GM12878 (cell line): ENCODE results near the gene MPZL1. TPM values are rescaled to one million over a fixed set of nuclear protein-coding genes. Genes with fewer than 3 reads are reported as not detected.

ENCODE experiments used
- polyA plus RNA-seq, 11 experiments: library from polyadenylated mRNA; depleted of rRNA in 4 of 11; unstranded in 6 of 11; stranded (reverse) in 5 of 11; fragments of >200 nt; fragmentation: Nextera tagmentation in 4 of 11; fragmentation: Illumina TruSeq in 1 of 11; extraction: Ambion mirVana in 4 of 11; extraction: Trizol in 1 of 11; gene quantifications; 1 replicate in 1 of 11; 2 replicates in 10 of 11; pipeline versions ENCODE4 v1.2.1 to v1.2.3, GENCODE V29; 2011 to 2016; ENCODE audit warnings: inconsistent platforms in 2 of 11, missing spikeins in 2 of 11, low read depth in 1 of 11
- total RNA-seq, 4 experiments: library from RNA; depleted of rRNA in 3 of 4; stranded (reverse); fragments of >200 nt in 3 of 4; fragmentation: Illumina TruSeq in 1 of 4; extraction: Trizol in 1 of 4; gene quantifications; 2 replicates each; pipeline versions ENCODE4 v1.2.1 to v1.2.3, GENCODE V29; 2013 to 2021

MPZL1 gene
- total and polyA plus RNA-seq, 10 of the 15 experiments (the other 5 are each of a cell fraction or from before 2014, with no cell fraction given), result 9.8 to 60.9 (median 45.9) TPM

Other genes with a start within 250 kb of the MPZL1 start
- gene CD247, start 203.5 kb upstream of the MPZL1 start, total RNA-seq (2014; rRNA removed), result 0.34 and 1.0 TPM in 2 replicates
- 0.23 and 0.54 TPM in 2 replicates for gene CD247, start 203.5 kb upstream of the MPZL1 start, total RNA-seq (2014; rRNA removed; fragmentation: Illumina TruSeq; extraction: Trizol)
- 0.26 and 0.90 TPM in 2 replicates for gene CD247, start 203.5 kb upstream of the MPZL1 start, total RNA-seq (2021)
- 0.77 and 1.0 TPM in 2 replicates for gene CD247, start 203.5 kb upstream of the MPZL1 start, polyA plus RNA-seq (2011; rRNA removed)
- 0.25 and 0.36 TPM in 2 replicates for gene CD247, start 203.5 kb upstream of the MPZL1 start, polyA plus RNA-seq (2014; fragmentation: Illumina TruSeq; extraction: Trizol)
- under 1 TPM; 0.18 to 0.22 TPM for gene CD247, start 203.5 kb upstream of the MPZL1 start, polyA plus RNA-seq (2014; fragmentation: Nextera tagmentation; extraction: Ambion mirVana)
- 0.10 and 0.15 TPM in 2 replicates for gene CD247, start 203.5 kb upstream of the MPZL1 start, polyA plus RNA-seq (2014; rRNA removed)
- gene CD247, start 203.5 kb upstream of the MPZL1 start, polyA plus RNA-seq (2016; fragmentation: Nextera tagmentation; extraction: Ambion mirVana), result under 1 TPM; 0.54 to 0.56 TPM
- gene CREG1, start 168.2 kb upstream of the MPZL1 start, total RNA-seq (2014; rRNA removed), result 20.0 and 22.3 TPM in 2 replicates
- 17.6 and 18.1 TPM in 2 replicates for gene CREG1, start 168.2 kb upstream of the MPZL1 start, total RNA-seq (2014; rRNA removed; fragmentation: Illumina TruSeq; extraction: Trizol)
- 18.8 and 19.1 TPM in 2 replicates for gene CREG1, start 168.2 kb upstream of the MPZL1 start, total RNA-seq (2021)
- gene CREG1, start 168.2 kb upstream of the MPZL1 start, polyA plus RNA-seq (2011; rRNA removed), result 43.8 and 61.7 TPM in 2 replicates
- gene CREG1, start 168.2 kb upstream of the MPZL1 start, polyA plus RNA-seq (2014; fragmentation: Illumina TruSeq; extraction: Trizol), result 21.9 and 25.5 TPM in 2 replicates
- 10 to 100 TPM in 1 of 2 experiments, 1 to 10 TPM in 1; 5.3 to 11.3 TPM for gene CREG1, start 168.2 kb upstream of the MPZL1 start, polyA plus RNA-seq (2014; fragmentation: Nextera tagmentation; extraction: Ambion mirVana)
- 18.0 and 24.2 TPM in 2 replicates for gene CREG1, start 168.2 kb upstream of the MPZL1 start, polyA plus RNA-seq (2014; rRNA removed)
- gene CREG1, start 168.2 kb upstream of the MPZL1 start, polyA plus RNA-seq (2016; fragmentation: Nextera tagmentation; extraction: Ambion mirVana), result 10 to 100 TPM; 33.0 to 34.3 TPM
- gene RCSD1, start 91.8 kb upstream of the MPZL1 start, total RNA-seq (2014; rRNA removed), result 64.2 and 65.7 TPM in 2 replicates
- 73.6 and 76.7 TPM in 2 replicates for gene RCSD1, start 91.8 kb upstream of the MPZL1 start, total RNA-seq (2014; rRNA removed; fragmentation: Illumina TruSeq; extraction: Trizol)
- 77.4 and 78.3 TPM in 2 replicates for gene RCSD1, start 91.8 kb upstream of the MPZL1 start, total RNA-seq (2021)
- gene RCSD1, start 91.8 kb upstream of the MPZL1 start, polyA plus RNA-seq (2011; rRNA removed), result 54.8 and 59.3 TPM in 2 replicates
- 56.8 and 71.5 TPM in 2 replicates for gene RCSD1, start 91.8 kb upstream of the MPZL1 start, polyA plus RNA-seq (2014; fragmentation: Illumina TruSeq; extraction: Trizol)
- 10 to 100 TPM; 11.4 to 18.9 TPM for gene RCSD1, start 91.8 kb upstream of the MPZL1 start, polyA plus RNA-seq (2014; fragmentation: Nextera tagmentation; extraction: Ambion mirVana)
- 69.6 and 71.7 TPM in 2 replicates for gene RCSD1, start 91.8 kb upstream of the MPZL1 start, polyA plus RNA-seq (2014; rRNA removed)
- 10 to 100 TPM; 74.6 to 75.7 TPM for gene RCSD1, start 91.8 kb upstream of the MPZL1 start, polyA plus RNA-seq (2016; fragmentation: Nextera tagmentation; extraction: Ambion mirVana)
- gene ADCY10, start 192.2 kb downstream of the MPZL1 start, total RNA-seq (2014; rRNA removed), result 0.22 TPM in 1 of 2 replicates, not detected in the other
- gene ADCY10, start 192.2 kb downstream of the MPZL1 start, total RNA-seq (2014; rRNA removed; fragmentation: Illumina TruSeq; extraction: Trizol), result not detected in 2 replicates
- gene ADCY10, start 192.2 kb downstream of the MPZL1 start, total RNA-seq (2021), result not detected in 2 replicates
- gene ADCY10, start 192.2 kb downstream of the MPZL1 start, polyA plus RNA-seq (2011; rRNA removed), result 0.07 and 0.22 TPM in 2 replicates
- gene ADCY10, start 192.2 kb downstream of the MPZL1 start, polyA plus RNA-seq (2014; fragmentation: Illumina TruSeq; extraction: Trizol), result 0.13 TPM in 1 of 2 replicates, not detected in the other
- gene ADCY10, start 192.2 kb downstream of the MPZL1 start, polyA plus RNA-seq (2014; fragmentation: Nextera tagmentation; extraction: Ambion mirVana), result not detected
- gene ADCY10, start 192.2 kb downstream of the MPZL1 start, polyA plus RNA-seq (2014; rRNA removed), result not detected in 2 replicates
- gene ADCY10, start 192.2 kb downstream of the MPZL1 start, polyA plus RNA-seq (2016; fragmentation: Nextera tagmentation; extraction: Ambion mirVana), result not detected
- 25.9 and 29.3 TPM in 2 replicates for gene DCAF6, start 214.7 kb downstream of the MPZL1 start, total RNA-seq (2014; rRNA removed)
- gene DCAF6, start 214.7 kb downstream of the MPZL1 start, total RNA-seq (2014; rRNA removed; fragmentation: Illumina TruSeq; extraction: Trizol), result 36.6 and 39.6 TPM in 2 replicates
- gene DCAF6, start 214.7 kb downstream of the MPZL1 start, total RNA-seq (2021), result 26.2 and 27.8 TPM in 2 replicates
- 62.7 and 98.0 TPM in 2 replicates for gene DCAF6, start 214.7 kb downstream of the MPZL1 start, polyA plus RNA-seq (2011; rRNA removed)
- 40.6 and 47.5 TPM in 2 replicates for gene DCAF6, start 214.7 kb downstream of the MPZL1 start, polyA plus RNA-seq (2014; fragmentation: Illumina TruSeq; extraction: Trizol)
- 10 to 100 TPM; 11.4 to 18.3 TPM for gene DCAF6, start 214.7 kb downstream of the MPZL1 start, polyA plus RNA-seq (2014; fragmentation: Nextera tagmentation; extraction: Ambion mirVana)
- 24.2 and 29.5 TPM in 2 replicates for gene DCAF6, start 214.7 kb downstream of the MPZL1 start, polyA plus RNA-seq (2014; rRNA removed)
- 10 to 100 TPM; 51.2 to 58.1 TPM for gene DCAF6, start 214.7 kb downstream of the MPZL1 start, polyA plus RNA-seq (2016; fragmentation: Nextera tagmentation; extraction: Ambion mirVana)
- 58.5 and 59.8 TPM in 2 replicates for gene MPC2, start 215.1 kb downstream of the MPZL1 start, total RNA-seq (2014; rRNA removed)
- gene MPC2, start 215.1 kb downstream of the MPZL1 start, total RNA-seq (2014; rRNA removed; fragmentation: Illumina TruSeq; extraction: Trizol), result 60.3 and 64.0 TPM in 2 replicates
- gene MPC2, start 215.1 kb downstream of the MPZL1 start, total RNA-seq (2021), result 69.0 and 71.7 TPM in 2 replicates
- 66.3 and 108 TPM in 2 replicates for gene MPC2, start 215.1 kb downstream of the MPZL1 start, polyA plus RNA-seq (2011; rRNA removed)
- 54.7 and 56.9 TPM in 2 replicates for gene MPC2, start 215.1 kb downstream of the MPZL1 start, polyA plus RNA-seq (2014; fragmentation: Illumina TruSeq; extraction: Trizol)
- 10 to 100 TPM; 22.5 to 68.5 TPM for gene MPC2, start 215.1 kb downstream of the MPZL1 start, polyA plus RNA-seq (2014; fragmentation: Nextera tagmentation; extraction: Ambion mirVana)
- 46.0 and 55.9 TPM in 2 replicates for gene MPC2, start 215.1 kb downstream of the MPZL1 start, polyA plus RNA-seq (2014; rRNA removed)
- 100 to 1,000 TPM; 149 to 164 TPM for gene MPC2, start 215.1 kb downstream of the MPZL1 start, polyA plus RNA-seq (2016; fragmentation: Nextera tagmentation; extraction: Ambion mirVana)